Measurements from ENCODE around the gene GSG1L.

DNA sequence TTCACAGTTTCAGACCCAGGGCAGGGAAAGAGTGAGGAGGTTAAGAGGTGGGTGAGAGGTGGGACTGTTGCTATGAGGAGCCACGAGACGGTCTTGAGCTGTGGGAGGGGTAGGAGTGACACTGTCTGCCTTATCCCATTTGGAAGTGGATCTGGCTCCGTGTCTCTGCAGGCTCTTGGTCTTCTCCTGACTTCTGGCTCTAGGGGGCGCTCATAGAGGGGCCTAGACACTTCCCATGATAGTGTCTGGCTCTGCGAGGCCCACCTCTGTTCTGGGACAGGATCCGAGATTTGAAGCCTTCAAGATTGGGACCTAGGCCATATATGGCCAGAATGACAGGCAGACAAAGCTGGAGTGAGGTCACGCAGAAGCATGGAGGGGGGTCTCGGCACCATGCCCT is 204.5 kb downstream of the GSG1L start:
- TF ChIP-seq L3MBTL2 (conservative IDR thresholded peaks at IDR 0.05) = no peak
- no peak for TF ChIP-seq FOXM1 (IDR thresholded peaks at IDR 0.05; ENCODE audit: borderline replicate concordance)
- TF ChIP-seq ARNT (IDR thresholded peaks at IDR 0.05) = no peak
- no peak for TF ChIP-seq ZNF384 (IDR thresholded peaks at IDR 0.05)
- no peak for TF ChIP-seq TARDBP (IDR thresholded peaks at IDR 0.05)
